Activated CD4-positive, CD25-positive, alpha-beta regulatory T cell treated with anti-CD3 and anti-CD28 coated beads, Interleukin-2, amount 50 U/mL, for 24 hours (primary cell): ENCODE results near the gene PRKAR2B.
"Not testable (repeated sequence)": the region's sequence is repeated elsewhere in the genome, so short reads cannot be mapped to it uniquely, and the experiment has no call there.

ENCODE experiments used
- ATAC-seq, 2 donors: fragments of 150-1000 bp; cut with Tn5 transposase; one replicate each; pipeline ENCODE4 v1.10.0; 2021; ENCODE audit warnings: mild to moderate bottlenecking in 1 of 2, moderate library complexity in 1 of 2

Gene PRKAR2B

DNA sequence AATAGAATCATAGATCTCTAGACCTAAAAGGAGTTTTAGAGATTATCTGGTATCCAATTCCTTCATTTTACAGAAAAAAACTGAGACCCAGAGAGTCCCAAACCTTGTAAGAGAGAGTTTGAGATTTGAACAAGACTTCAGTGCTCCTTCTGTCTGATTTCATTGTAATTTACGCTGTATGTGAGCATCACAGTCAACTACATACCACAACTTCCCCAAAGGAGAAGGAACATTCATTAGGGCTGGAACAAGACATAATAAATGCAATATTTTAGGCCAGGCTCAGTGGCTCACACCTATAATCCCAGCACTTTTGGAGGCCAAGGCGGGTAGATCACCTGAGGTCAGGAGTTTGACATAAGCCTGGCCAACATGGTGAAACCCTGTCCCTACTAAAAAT, 17.3 kb upstream of the PRKAR2B start:
- ATAC-seq: no peak

DNA sequence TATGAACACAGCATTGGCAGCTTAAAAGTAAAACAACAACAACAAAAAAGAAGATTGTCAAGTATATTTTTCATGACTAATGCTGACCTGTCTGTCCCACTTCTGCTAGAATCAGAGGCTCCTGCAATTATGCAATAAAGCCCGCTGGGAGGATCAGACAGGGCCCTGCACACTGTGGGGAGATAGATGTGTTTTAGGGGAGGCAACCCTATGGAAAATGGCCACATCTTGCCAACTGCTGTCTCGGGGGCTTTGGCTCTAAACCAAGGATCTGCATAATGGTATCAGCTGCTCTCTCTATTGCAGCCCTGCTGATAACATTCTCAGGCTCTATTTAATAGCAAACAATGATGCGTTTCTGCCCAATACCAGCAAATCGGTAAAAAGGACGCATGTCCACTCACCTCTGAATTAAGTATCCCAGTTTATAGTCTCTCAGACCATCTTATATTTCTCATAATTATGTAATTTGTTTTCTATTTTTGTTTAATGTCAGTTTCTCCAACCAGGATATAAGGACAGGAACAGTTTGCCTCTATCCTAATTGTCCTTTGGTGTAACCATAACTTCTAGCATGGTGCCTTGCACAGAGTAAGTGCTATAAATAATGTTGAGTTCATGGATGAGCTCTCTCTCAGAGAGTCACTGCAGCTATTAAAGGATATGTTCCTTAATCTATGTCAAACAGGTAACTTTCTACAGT, 15.3 kb upstream of the PRKAR2B start:
- no peak for ATAC-seq

DNA sequence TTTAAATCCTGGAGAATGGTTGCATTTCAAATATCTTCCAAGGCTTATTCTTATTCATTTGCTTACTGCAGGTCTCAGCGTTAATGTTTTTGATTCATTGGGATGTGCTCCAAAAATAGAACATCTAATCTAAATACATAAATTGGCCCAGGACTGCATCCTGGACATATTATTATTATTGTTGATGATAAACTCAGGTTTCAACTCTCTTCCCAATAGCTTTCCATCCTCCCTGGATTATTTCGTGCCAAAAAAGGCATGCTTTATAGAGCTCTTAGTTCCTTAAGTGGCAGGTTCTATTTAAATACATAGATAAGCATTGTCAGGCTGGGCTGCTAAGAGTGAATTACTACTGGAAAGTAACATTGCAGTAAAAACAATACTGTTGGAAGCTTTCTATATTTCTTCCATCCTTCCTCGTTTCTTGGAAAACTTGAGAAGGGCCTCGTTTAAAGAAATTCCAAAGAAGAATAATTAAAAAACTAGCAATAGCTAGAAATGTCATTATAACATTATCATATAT, 14.7 kb upstream of the PRKAR2B start:
- ATAC-seq: no peak

DNA sequence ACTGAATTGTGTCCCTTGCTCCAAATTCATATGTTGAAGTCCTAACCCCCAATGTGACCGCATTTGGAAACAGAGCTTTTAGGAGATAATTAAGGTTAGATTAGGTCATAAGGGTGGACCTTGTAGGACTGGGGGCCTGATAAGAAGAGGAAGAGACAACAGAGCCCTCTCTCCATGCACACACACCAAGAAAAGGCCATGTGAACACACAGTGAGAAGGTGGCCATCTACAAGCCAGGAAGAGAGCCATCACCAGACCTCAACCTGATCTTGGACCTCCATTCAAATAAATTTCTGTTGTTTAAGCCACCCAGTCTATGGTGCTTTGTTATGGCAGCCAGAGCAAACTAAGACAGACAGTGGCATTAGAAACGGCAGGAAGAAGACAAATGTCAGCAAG, 12.5 kb upstream of the PRKAR2B start:
- no peak for ATAC-seq

DNA sequence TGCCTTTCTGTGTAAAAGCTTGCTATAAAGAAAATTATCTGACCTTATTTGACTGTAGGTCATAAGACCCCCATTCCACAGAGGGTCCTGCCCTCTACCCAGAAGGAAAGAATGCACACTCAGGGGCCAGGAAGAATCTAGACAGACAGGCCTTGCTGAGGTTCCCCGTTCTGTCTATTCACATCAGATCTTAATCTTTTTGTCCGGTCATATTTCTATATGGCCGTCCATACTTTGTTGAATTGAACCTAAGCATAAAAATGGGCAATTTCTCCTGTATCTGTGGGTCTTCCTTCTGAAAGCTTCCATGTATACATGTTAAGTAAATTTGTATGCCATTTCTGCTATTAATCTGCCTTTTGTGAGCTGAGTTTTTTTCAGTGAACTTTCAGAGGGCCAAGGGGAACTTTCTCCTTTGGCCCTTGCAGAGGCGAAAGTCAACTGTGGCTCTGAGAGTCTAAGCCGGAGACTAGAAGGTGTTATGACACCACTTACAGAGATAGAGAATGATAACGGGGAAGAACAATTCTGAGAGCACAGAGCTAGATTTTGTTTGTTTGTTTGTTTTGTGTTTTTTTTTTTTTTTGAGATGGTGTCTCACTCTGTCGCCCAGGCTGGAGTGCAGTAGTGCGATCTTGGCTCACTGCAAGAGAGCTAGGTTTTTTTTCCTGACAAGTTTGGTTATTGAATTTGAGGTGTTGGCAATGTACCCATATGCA, 11.6 kb upstream of the PRKAR2B start:
- ATAC-seq: no peak

DNA sequence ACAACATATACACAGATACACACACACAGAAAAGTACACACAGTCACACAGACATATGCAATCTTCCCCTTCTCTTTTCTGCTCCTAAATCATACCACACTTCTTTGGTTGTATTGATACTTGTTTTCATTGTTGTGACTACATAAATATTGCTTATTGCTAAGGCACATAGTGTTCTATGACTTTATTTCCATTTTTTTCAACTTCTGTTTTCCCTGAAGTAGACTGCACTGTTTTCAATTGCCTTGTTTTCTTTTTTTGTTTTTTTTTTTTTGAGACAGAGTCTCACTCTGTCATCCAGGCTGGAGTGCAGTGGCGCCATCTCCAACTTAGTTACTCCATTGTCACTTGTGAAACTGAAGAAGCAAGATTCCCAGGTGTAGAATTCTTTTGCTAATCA, 10.0 kb upstream of the PRKAR2B start:
- no peak for ATAC-seq

DNA sequence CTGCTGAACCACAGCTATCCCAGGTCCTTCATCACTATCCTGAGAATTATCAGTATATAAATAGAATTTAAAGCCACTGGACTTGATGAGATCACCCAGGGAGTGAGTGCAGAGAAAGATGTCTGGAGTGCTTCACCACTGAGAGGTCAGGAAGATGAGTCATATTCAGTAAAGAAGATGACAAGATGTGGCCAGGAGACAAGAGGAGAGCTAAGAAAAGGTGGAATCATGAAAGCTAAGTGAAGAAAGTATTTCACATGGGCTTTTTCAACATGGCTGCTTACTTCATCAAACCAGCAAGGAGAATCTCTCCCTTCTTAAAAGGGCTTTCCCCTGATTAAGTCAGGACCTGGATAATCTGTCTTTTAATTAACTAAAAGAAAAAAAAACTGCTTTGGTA, 9.1 kb upstream of the PRKAR2B start:
- ATAC-seq: no peak

DNA sequence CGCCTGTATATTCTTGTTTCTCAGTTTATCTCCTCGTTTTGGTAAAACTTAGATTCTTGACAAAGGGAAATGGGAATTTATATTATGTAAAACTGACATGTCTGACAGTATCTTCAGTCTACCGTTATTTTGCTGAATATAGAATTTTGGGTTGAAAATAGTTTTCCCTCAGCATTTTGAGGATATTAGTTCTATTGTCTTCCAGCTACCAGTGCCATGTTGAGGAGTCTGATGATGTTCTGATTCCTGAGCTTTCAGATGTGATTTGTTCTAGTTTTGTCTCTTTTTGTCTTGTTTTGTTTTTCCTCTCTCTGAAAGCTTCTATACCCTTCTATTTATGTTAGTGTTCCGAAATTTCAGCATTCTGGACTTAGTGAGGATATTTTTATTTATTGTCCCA, 8.0 kb upstream of the PRKAR2B start:
- no peak for ATAC-seq

DNA sequence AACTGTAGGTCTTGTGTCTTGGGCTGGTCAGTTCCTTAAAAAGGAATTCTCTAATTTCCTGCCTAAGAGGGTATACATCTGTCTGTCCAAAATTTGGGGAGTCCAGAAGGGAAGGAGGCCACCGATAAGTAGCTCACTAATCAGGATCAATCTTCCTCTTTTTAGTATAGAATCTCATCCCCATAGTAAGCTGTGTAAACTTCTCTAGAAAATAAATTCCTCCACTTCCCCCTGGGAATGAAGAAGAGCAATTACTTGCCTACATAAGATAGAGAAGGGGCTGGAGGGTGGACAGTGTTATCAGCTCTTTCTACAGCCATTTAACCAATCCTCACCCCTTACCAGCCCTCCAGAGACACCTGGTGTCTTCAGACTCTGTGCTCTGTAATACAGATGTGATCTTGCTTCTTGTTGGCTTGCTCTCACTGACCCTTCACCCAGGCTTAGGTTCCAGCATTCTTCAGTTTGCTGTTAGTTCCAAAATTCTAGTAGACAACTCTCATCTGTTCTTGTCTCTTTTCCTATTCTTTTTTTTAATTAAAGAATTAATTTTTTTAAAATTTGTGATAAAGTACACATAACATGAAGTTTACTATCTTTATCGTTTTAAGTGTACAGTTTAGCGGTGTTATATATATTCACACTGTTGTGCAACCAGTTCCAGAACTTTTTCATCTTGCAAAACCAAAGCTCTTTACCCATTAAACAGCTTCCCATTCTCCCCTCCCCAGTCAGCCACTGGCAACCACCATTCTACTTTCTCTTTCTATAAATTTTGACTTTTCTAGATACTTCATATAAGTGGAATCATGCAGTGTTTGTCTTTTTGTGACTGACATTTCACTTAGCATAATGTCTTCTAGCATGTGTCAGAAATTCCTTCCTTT, 6.5 kb upstream of the PRKAR2B start:
- ATAC-seq: no peak

DNA sequence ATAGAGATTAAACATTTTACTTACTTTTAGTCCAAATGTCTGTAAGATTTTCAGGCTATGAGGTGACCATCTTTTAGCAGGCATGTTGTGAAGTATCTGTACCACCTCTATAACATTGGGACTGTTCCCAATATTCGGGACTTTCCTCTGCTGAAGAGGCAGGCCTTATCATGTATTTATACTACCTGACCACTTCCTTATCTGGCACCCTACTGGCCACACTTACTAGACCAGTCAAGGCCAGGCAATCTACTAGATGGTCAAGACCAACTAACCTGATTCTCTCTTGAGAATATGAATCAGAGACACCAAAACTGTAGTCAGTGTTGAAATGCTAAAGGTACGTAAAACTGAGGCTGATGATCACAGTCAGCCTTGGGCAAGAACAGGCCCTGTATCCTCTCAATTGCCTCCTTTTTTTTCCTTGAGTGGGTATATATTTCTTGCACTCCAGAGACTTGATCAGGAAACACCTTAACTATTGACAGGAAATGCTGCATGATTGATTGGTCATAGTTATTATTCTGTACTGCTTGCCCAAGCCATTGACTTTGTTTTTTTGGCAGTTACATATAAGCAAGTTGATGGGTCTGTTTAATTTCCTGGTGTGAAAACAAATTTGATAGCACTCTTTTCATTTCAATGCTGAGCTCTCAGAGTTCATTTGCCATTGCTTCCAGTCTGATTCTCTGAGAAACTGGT, 5.2 kb upstream of the PRKAR2B start:
- no peak for ATAC-seq

DNA sequence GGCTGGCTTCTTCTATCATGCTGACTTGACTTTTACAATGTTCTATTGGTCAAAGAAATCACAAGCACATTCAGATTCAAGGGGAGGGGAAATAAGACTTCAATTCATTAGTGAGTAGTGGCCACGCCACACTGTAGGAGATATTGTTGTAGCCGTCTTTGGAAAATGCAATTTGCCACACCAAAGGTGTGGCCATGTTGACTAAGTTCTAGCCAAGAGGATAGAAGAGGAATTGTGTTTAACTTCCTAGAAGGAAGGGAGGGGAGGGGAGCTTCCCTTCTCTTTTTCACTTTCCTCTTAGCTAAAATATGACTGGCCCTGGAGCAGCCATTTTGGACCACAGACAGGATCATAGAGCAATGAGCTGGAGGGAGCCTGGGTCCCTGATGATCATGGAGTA, 3.4 kb upstream of the PRKAR2B start:
- no peak for ATAC-seq

DNA sequence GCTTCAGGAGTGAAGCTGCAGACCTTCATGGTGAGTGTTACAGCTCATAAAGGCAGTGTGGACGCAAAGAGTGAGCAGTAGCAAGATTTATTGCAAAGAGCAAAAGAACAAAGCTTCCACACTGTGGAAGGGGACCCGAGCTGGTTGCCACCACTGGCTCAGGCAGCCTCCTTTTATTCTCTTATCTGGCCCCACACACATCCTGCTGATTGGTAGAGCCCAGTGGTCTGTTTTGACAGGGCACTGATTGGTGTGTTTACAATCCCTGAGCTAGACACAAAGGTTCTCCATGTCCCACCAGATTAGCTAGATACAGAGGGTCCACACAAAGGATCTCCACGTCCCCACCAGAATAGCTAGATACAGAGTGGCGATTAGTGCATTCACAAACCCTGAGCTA, 2.7 kb upstream of the PRKAR2B start:
- ATAC-seq: not testable (repeated sequence)

DNA sequence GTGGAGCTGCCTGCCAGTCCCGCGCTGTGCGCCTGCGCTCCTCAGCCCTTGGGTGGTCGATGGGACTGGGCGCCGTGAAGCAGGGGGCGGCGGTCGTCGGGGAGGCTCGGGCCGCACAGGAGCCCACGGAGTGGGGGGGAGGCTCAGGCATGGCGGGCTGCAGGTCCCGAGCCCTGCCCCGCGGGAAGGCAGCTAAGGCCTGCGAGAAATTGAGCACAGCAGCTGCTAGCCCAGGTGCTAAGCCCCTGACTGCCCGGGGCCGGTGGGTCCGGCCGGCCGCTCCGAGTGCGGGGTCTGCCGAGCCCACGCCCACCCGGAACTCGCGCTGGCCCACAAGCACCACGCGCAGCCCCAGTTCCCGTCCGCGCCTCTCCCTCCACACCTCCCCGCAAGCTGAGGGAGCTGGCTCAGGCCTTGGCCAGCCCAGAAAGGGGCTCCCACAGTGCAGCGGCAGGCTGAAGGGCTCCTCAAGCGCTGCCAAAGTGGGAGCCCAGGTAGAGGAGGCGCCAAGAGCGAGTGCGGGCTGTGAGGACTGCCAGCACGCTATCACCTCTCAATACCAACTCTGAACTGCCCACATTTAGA, 2.1 kb upstream of the PRKAR2B start:
- ATAC-seq: not testable (repeated sequence)

DNA sequence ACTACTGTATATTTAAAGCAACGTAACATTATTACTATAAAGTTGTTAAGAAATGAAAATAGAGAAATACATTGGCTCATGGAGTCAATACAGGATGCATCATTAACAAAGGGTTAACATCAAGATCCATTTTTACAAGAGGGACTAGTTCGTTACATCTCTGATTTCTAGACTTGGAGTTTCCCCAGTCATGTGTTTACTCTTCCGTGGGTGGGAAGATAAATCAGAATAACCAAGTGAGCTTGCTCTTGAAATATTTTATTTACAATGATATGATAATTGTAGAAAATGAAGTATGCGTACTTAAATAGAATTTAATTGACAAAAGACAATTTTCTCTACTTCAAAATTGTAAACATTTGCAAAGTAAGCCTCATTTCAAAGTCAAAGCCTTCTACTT, 1.0 kb upstream of the PRKAR2B start:
- no peak for ATAC-seq

DNA sequence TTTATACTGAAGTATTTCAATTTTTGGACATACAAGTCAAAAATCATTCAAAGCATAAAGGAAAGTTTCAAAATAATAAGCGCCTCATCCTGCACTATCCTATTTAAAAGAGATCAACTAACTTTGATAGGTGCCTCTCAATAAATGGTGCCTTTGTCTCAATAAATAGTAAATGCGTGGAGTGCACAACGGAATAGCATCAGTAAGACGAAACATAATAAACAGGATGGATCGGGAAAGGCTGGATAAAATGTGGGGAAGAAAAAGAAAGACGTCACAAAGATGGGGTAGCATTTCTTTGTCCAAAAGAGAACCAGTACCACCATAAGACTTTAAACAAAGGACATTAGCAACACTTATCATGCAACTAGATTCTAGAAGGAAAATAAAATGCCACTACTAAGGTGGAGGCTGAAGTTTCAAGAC, 571 bp upstream of the PRKAR2B start:
- no peak for ATAC-seq

DNA sequence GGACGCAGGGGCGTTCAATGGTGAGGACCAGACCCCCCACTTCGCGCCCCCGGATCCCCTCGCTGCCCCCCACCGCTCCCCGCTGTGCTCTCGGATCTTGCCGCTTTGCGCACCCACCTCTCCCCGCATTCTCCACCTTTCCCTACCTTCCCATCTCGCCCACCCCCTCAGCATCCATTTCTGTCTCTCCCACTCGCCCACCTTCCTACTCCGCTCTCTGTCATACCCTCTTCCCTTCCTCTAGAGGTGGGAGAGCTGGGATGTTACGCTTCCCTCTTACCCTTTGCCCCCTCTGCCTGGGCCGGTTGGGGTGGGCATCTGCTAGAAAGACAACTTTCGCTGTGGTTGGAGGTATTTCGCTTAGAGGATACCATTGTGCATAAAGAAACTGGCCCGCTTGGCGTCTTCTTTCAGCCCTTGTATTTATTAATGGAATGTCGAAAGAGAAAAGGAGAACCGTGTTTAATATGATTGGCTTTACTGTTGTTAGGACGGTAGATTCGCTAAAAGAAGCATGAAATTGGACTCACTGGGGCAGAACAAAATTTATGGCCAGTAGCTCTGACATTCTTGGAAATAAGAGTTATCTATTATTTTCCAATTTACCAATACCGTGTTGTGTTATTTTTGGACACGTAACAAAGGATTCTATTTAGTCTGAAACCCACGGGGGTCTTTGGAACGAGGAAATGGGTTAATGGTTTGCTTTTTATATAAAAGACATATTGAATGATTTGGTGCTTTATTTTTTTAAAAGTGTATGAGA, 873 bp downstream of the PRKAR2B start:
- ATAC-seq: no peak

DNA sequence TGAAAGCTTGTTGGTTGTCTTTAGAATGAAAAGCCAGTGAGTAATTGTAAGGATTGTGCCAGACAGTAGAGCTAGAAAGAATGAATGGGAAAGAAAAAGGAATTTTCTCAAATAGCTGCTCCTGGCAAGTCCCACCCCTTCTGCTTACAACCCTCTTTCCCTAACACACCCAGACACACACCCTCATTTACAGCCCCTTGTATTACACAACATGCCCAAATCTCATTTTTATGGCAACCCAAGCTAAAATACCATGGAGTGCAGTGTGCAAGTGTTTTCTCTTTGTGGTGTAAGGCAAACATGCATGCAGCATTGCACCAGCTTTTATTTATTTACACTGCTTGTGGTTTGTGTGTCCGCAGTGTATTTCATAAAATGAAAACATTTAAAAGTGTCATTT, 1.5 kb downstream of the PRKAR2B start:
- ATAC-seq: no peak

DNA sequence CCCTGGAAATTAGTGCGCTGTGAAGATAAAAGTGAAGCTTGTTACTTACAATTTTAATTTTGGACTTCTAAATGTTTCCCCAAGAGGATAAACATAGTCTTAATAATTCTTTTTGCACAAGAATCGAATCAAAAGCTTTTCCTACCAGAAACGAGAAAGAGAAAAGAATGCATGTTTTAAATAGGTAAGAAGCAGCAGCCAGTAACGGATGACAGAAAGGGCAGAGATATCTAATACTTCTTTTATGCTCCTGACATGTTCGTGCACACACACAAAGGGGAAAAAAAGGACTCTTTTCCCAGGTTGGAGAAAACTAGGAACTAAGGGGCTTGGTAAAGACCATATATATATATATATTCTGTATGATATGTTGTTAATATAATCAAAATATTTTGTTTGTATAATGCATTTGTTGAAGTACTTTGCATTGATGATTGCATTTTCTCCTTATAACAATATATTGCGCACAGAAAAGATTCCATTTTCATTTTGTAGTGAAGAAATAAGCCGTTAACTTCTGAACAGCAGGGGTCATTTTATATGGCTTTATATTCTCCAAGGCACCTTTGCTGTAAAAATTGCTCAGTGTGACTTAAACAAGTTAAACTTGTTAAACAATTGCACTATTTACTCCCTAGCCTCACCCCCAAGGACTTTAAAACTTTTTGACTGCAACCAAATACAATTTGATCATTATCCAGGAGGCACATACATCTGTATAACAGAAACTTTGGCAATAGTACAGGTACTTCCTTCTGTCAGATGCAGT, 2.2 kb downstream of the PRKAR2B start:
- ATAC-seq: no peak

DNA sequence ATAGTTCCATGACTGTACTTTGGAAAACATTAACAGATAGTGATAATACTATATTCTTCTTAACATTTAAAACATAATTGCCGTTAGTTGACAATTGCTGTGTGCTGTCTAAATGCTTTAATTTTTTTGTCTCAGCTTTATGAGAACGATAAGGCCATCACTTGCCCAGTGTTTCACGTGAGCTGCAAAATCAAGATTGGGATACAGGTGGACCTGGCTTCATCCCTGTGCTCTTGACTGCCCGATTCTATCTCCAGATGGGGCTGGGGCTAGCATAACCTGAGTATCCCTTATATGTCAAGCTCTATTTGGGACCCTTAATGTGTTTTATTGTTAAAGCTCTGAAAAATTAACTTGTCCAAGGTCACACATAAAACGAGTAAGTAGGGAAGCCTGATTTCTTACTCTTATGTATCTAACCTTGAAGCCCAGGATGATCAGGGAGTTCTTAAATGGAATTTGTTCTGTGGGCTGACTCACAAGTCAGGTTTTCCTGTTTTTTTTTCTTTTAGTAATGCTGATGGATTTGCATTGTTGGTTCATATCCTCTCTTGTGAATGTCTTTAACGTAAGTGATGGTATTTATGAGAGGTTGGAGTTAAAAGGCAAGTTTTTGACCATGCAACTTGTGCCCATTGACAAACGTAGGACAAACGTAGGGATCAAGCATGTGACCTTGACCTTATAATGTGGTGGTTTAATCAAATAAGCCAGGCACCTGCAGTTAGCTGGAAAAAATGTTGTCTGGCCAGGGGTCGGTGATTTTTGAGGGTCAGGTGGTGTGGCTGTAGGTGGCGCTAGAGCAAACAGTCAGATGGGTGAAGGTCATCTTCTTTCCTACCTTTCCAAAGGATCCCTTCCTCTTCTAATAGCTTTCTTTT, 3.6 kb downstream of the PRKAR2B start:
- ATAC-seq: no peak
